ENCODE results near the gene CREG2. TPM values are rescaled to one million over a fixed set of nuclear protein-coding genes. Genes with fewer than 3 reads are reported as not detected.
A peak's percentile ranks its signal among the peaks of the same experiment; 100 is the strongest.

CREG2 gene
- polyA plus RNA-seq, 1 donor, result 4.3 TPM

DNA sequence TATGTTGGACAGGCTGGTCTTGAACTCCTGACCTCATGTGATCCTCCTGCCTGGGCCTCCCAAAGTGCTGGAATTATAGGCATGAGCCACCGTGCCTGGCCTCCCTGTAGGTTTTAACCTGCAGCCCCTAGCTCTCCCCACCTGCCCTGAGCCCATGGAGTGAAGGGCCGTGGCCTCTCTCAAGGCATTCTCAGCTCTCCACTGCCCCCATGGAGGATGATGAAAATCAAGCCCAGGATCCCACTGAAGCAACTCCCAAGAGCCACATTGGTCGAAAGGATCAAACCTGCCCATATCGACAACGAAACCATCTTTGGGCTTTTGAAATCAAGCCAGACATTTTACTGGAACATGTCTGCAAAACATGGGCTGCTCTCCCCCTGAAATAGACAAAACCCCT, 22.4 kb upstream of the CREG2 start:
- no peaks in the 10 kb centered on the region for H3K36me3 ChIP-seq (ENCODE audit: control insufficient read depth, insufficient read depth, low read length)
- no peak overlapping the region for H3K4me3 ChIP-seq (ENCODE audit: low read length)
- no peaks in the 10 kb centered on the region for H3K4me1 ChIP-seq (ENCODE audit: control insufficient read depth, insufficient read depth, low read length)
- no peak overlapping the region for H3K27ac ChIP-seq (ENCODE audit: low read length)
- no peak for DNase-seq
- peaks cover 5% of the 10 kb centered on the region for H3K9me3 ChIP-seq (ENCODE audit: control insufficient read depth, low read depth, low read length)
- H3K27me3 ChIP-seq (ENCODE audit: control insufficient read depth, insufficient read depth, low read length), result no peaks in the 10 kb centered on the region
- WGBS (ENCODE audit: insufficient coverage, low lambda C conversion rate), result no CpG with 5 or more reads among the region's 5 CpGs

- Histone ChIP-seq H3K27me3 (ENCODE audit: control insufficient read depth, insufficient read depth, low read length) (no peaks in the 10 kb centered on the region), H3K36me3 (ENCODE audit: control insufficient read depth, insufficient read depth, low read length) (no peaks in the 10 kb centered on the region), H3K4me1 (ENCODE audit: control insufficient read depth, insufficient read depth, low read length) (no peaks in the 10 kb centered on the region), H3K4me3 (ENCODE audit: low read length) (no peak overlapping the region), H3K27ac (ENCODE audit: low read length) (no peak overlapping the region), H3K9me3 (ENCODE audit: control insufficient read depth, low read depth, low read length) (no peaks in the 10 kb centered on the region)
- no CpG with 5 or more reads among the region's 6 CpGs for WGBS (ENCODE audit: insufficient coverage, low lambda C conversion rate)
- DNase-seq, result no peak
Measured at GRCh38 chr2:101408925-101409324, 21.6 kb upstream of the CREG2 start.

GRCh38 chr2:101405351-101405899, 18.1 kb upstream of the CREG2 start:
- Histone ChIP-seq H3K4me1 (ENCODE audit: control insufficient read depth, insufficient read depth, low read length) (no peaks in the 10 kb centered on the region), H3K4me3 (ENCODE audit: low read length) (no peak overlapping the region), H3K27ac (ENCODE audit: low read length) (no peak overlapping the region), H3K9me3 (ENCODE audit: control insufficient read depth, low read depth, low read length) (no peaks in the 10 kb centered on the region), H3K27me3 (ENCODE audit: control insufficient read depth, insufficient read depth, low read length) (no peaks in the 10 kb centered on the region), H3K36me3 (ENCODE audit: control insufficient read depth, insufficient read depth, low read length) (no peaks in the 10 kb centered on the region)
- WGBS (ENCODE audit: insufficient coverage, low lambda C conversion rate), result 92% methylated on average over 2 of the region's 7 CpGs
- DNase-seq, result no peak

DNA sequence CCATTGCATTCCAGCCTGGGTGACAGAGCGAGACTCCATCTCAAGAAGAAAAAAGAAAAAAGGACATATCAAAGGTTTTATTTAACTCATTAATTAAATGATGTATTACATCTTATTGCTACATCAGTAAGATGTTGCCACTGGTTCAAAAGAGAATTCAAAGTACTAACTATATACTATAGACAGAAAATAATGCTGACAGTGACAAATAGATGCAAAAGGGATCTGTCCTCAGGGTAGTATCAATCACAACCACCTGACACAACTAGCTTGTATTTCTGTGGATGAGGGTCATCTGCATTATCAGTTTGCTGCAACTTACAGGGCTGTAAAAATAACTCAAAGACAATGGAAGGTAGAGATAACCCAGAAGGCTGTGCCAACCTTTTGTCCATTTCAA, 16.4 kb upstream of the CREG2 start:
- no CpG with 5 or more reads among the region's 1 CpG for WGBS (ENCODE audit: insufficient coverage, low lambda C conversion rate)
- peaks cover 4% of the 10 kb centered on the region for H3K4me1 ChIP-seq (ENCODE audit: control insufficient read depth, insufficient read depth, low read length)
- no peak overlapping the region for H3K27ac ChIP-seq (ENCODE audit: low read length)
- H3K9me3 ChIP-seq (ENCODE audit: control insufficient read depth, low read depth, low read length), result no peaks in the 10 kb centered on the region
- H3K36me3 ChIP-seq (ENCODE audit: control insufficient read depth, insufficient read depth, low read length), result no peaks in the 10 kb centered on the region
- no peaks in the 10 kb centered on the region for H3K27me3 ChIP-seq (ENCODE audit: control insufficient read depth, insufficient read depth, low read length)
- H3K4me3 ChIP-seq (ENCODE audit: low read length), result no peak overlapping the region
- no peak for DNase-seq

- no peak for DNase-seq
- Histone ChIP-seq H3K9me3 (ENCODE audit: control insufficient read depth, low read depth, low read length) (no peaks in the 10 kb centered on the region), H3K27me3 (ENCODE audit: control insufficient read depth, insufficient read depth, low read length) (no peaks in the 10 kb centered on the region), H3K27ac (ENCODE audit: low read length) (no peak overlapping the region), H3K4me3 (ENCODE audit: low read length) (no peak overlapping the region), H3K4me1 (ENCODE audit: control insufficient read depth, insufficient read depth, low read length) (peaks cover 4% of the 10 kb centered on the region), H3K36me3 (ENCODE audit: control insufficient read depth, insufficient read depth, low read length) (no peaks in the 10 kb centered on the region)
- 90% methylated on average over 2 of the region's 6 CpGs for WGBS (ENCODE audit: insufficient coverage, low lambda C conversion rate)
Measured at GRCh38 chr2:101402630-101403029, 15.3 kb upstream of the CREG2 start.

- H3K4me3 ChIP-seq (ENCODE audit: low read length), result no peak overlapping the region
- H3K36me3 ChIP-seq (ENCODE audit: control insufficient read depth, insufficient read depth, low read length), result no peaks in the 10 kb centered on the region
- no peak for DNase-seq
- H3K4me1 ChIP-seq (ENCODE audit: control insufficient read depth, insufficient read depth, low read length), result peaks cover 4% of the 10 kb centered on the region
- H3K27me3 ChIP-seq (ENCODE audit: control insufficient read depth, insufficient read depth, low read length), result no peaks in the 10 kb centered on the region
- H3K27ac ChIP-seq (ENCODE audit: low read length), result no peak overlapping the region
- WGBS (ENCODE audit: insufficient coverage, low lambda C conversion rate), result no CpG with 5 or more reads among the region's 5 CpGs
- H3K9me3 ChIP-seq (ENCODE audit: control insufficient read depth, low read depth, low read length), result no peaks in the 10 kb centered on the region
Measured at GRCh38 chr2:101401906-101402305, 14.6 kb upstream of the CREG2 start.

DNA sequence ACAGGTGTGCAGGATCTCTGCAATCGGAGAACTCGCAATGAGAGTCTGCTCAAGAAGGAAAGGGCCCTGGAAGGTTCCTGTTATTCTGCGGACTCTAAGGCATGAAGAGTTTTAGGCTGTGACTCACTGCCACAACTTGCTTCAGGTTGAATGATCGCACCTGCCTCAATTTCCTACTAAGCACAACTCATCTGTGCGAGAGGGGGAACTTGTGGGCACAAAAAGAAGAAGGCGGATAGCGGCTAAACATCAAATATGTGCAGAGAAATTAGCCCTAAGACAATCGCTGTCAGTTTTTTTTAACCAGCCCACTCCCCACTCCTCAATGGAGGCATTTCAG, 14.0 kb upstream of the CREG2 start:
- Histone ChIP-seq H3K4me3 (ENCODE audit: low read length) (no peak overlapping the region), H3K27ac (ENCODE audit: low read length) (no peak overlapping the region), H3K27me3 (ENCODE audit: control insufficient read depth, insufficient read depth, low read length) (no peaks in the 10 kb centered on the region), H3K9me3 (ENCODE audit: control insufficient read depth, low read depth, low read length) (no peaks in the 10 kb centered on the region), H3K4me1 (ENCODE audit: control insufficient read depth, insufficient read depth, low read length) (peaks cover 4% of the 10 kb centered on the region), H3K36me3 (ENCODE audit: control insufficient read depth, insufficient read depth, low read length) (no peaks in the 10 kb centered on the region)
- WGBS (ENCODE audit: insufficient coverage, low lambda C conversion rate), result no CpG with 5 or more reads among the region's 8 CpGs
- DNase-seq, result no peak

DNA sequence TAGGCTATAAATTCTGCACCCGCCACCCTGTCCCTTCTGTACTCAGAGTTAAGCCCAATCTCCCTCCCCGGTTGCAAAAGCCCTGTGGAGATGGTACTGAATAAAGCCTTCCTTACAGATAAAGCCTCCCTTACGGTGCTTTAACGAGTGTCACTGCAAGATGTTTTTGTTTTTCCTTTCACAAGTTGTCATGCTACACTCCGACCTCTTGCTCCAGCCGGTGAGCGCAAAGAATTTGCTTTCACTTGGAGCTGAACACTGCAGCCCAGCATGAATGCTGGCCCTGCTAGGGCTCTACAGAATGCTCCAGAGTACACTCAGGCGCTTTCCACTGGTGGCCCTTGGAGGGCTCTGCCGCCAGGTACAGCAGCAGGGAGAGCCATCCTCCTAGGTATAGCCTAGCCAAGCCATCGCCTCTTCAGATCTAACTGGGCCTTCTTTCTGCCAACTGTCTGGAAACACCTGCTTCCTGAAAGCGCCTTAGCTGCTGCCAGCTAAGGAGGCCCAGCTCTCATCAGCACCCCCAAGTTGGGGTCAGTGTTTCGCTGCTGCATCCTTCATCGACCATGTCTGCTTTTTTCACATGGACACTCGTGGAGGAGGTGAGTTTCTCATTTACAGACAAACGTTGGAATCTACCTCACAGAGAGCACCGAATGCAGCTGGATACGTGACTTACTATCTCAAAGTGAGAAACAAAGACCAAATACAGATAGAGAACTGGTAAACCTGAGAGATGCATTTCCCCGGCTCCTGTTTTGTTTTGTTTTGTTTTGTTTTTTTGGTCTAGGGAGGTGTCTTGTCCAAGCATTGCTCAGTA, 13.4 kb upstream of the CREG2 start:
- WGBS (ENCODE audit: insufficient coverage, low lambda C conversion rate), result 70% methylated on average over 2 of the region's 18 CpGs
- no peak overlapping the region for H3K27ac ChIP-seq (ENCODE audit: low read length)
- no peaks in the 10 kb centered on the region for H3K27me3 ChIP-seq (ENCODE audit: control insufficient read depth, insufficient read depth, low read length)
- no peaks in the 10 kb centered on the region for H3K9me3 ChIP-seq (ENCODE audit: control insufficient read depth, low read depth, low read length)
- peaks cover 4% of the 10 kb centered on the region for H3K4me1 ChIP-seq (ENCODE audit: control insufficient read depth, insufficient read depth, low read length)
- no peak overlapping the region for H3K4me3 ChIP-seq (ENCODE audit: low read length)
- no peaks in the 10 kb centered on the region for H3K36me3 ChIP-seq (ENCODE audit: control insufficient read depth, insufficient read depth, low read length)
- no peak for DNase-seq

GRCh38 chr2:101400048-101400447, 12.7 kb upstream of the CREG2 start:
- Histone ChIP-seq H3K27ac (ENCODE audit: low read length) (no peak overlapping the region), H3K36me3 (ENCODE audit: control insufficient read depth, insufficient read depth, low read length) (no peaks in the 10 kb centered on the region), H3K4me3 (ENCODE audit: low read length) (no peak overlapping the region), H3K27me3 (ENCODE audit: control insufficient read depth, insufficient read depth, low read length) (peaks cover 2% of the 10 kb centered on the region), H3K9me3 (ENCODE audit: control insufficient read depth, low read depth, low read length) (no peaks in the 10 kb centered on the region), H3K4me1 (ENCODE audit: control insufficient read depth, insufficient read depth, low read length) (peaks cover 4% of the 10 kb centered on the region)
- no CpG with 5 or more reads among the region's 8 CpGs for WGBS (ENCODE audit: insufficient coverage, low lambda C conversion rate)
- DNase-seq, result peak; percentile 39 to 67

DNA sequence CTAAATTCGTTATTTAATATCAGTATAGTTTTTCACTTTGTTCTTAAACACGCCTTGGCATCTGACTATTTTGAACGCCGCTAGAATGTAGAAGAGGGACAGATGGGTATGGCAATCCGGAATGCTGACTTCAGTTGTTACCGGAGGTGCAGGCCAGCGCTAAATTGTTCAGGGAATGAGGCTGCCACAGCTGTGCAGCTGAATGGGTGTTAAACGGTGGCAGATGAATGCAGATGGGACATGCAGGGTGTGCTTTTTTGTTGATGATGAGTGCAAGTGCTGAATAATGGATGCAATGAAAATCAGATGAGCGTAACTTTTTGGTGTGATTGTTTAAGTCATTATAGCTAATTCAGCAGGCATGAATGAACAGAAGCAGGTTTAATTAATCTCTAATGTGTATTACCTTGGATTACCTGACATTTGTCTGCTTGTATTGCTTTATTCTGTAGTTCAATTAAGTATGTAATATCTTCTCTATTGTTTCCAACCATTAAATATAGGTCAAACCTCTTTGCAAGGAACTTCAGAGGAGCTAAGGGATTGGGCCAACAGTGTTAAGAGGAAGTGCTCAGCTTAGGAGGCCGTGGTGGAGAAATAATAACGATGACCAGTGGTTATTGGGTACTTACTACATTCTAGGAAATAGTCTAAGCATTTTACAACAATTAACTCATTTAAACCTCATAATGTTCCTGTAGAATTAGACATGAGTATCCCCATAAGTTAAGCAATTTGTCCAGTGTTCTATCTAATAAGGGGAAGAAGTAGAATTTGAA, 11.9 kb upstream of the CREG2 start:
- DNase-seq, result no peak
- Histone ChIP-seq H3K9me3 (ENCODE audit: control insufficient read depth, low read depth, low read length) (no peaks in the 10 kb centered on the region), H3K4me1 (ENCODE audit: control insufficient read depth, insufficient read depth, low read length) (peaks cover 4% of the 10 kb centered on the region), H3K27me3 (ENCODE audit: control insufficient read depth, insufficient read depth, low read length) (peaks cover 2% of the 10 kb centered on the region), H3K4me3 (ENCODE audit: low read length) (no peak overlapping the region), H3K27ac (ENCODE audit: low read length) (no peak overlapping the region), H3K36me3 (ENCODE audit: control insufficient read depth, insufficient read depth, low read length) (no peaks in the 10 kb centered on the region)
- 100% methylated on average over 1 of the region's 11 CpGs for WGBS (ENCODE audit: insufficient coverage, low lambda C conversion rate)

Data from large intestine (tissue), 3 donors.